HCT116 (cell line): ENCODE results near the gene ERCC6L. TPM values are rescaled to one million over a fixed set of nuclear protein-coding genes. Genes with fewer than 3 reads are reported as not detected.
A peak's percentile ranks its signal among the peaks of the same experiment; 100 is the strongest.

ENCODE experiments used
- ATAC-seq: fragments of 200-7000 bp; cut with Tn5 transposase; 2 replicates; pipeline ENCODE4 v1.9.1; 2020; ENCODE audit warnings: mild to moderate bottlenecking, moderate library complexity
- BruUV-seq: library from RNA; stranded (reverse); fragments of 400-500 nt; replicated peaks from 2 replicates; lab custom pipeline; 2021; lab: Mats Ljungman, UMichigan
- CTCF ChIA-PET: fragments of 300-600 bp; sonication (Branson Sonifier 250); formaldehyde crosslinking; loops from one replicate; lab custom pipeline; 2021; ENCODE audit warnings: antibody characterized with exemption; lab: Charles Lee
- POLR2A ChIA-PET: fragments of 300-600, 350-600 bp; sonication (Branson Sonifier 250); formaldehyde crosslinking; loops from one replicate; lab custom pipeline; 2021; ENCODE audit warnings: antibody characterized with exemption; lab: Charles Lee
- RAD21 ChIA-PET, 2 experiments: fragments of 300-600 bp; sonication (Branson Sonifier 250); formaldehyde crosslinking; loops; one replicate each; lab custom pipeline; 2023; ENCODE audit warnings: low total read pairs in 2 of 2; ENCODE audit not compliant: uncharacterized antibody in 2 of 2, unreplicated experiment in 2 of 2, low non-redundant PET in 1 of 2; lab: Charles Lee
- DNase-seq: peaks from one replicate; pipeline ENCODE4 v3.0.0-alpha.2; 2010; ENCODE audit warnings: low read depth, low spot score
- H2AFZ ChIP-seq: fragments of 200-600 bp; shearing (Covaris generic), sonication (generic); 2 replicates; pipeline ENCODE4 v1.6.1; 2017; ENCODE audit warnings: low read depth, mixed run types, mixed read lengths, antibody characterized with exemption, low read length; ENCODE audit not compliant: poor library complexity, severe bottlenecking
- H3K27ac ChIP-seq: 2 replicates; pipeline ENCODE4 v1.5.1; 2012; ENCODE audit warnings: low read depth, low read length
- H3K27me3 ChIP-seq: fragments of 200-600 bp; sonication (generic); 2 replicates; pipeline ENCODE4 v1.6.1; 2016; ENCODE audit warnings: mixed run types, low read length, mixed read lengths; ENCODE audit not compliant: insufficient read depth
- H3K36me3 ChIP-seq, 2 experiments: fragments of 200-500 bp in 1 of 2; fragments of 200-600 bp in 1 of 2; sonication (Bioruptor generic) in 1 of 2; sonication (generic) in 1 of 2; 2 replicates each; pipeline versions ENCODE4 v1.5.1 to v1.6.1; 2014 to 2016; ENCODE audit warnings: low read length in 2 of 2, inconsistent platforms in 1 of 2, mixed read lengths in 1 of 2, mixed run types in 1 of 2; ENCODE audit not compliant: insufficient read depth in 2 of 2, control insufficient read depth in 1 of 2
- H3K4me1 ChIP-seq, 2 experiments: fragments of 200-600 bp in 1 of 2; sonication (generic) in 1 of 2; 2 replicates each; pipeline versions ENCODE4 v1.5.1 to v1.6.1; 2012 to 2017; ENCODE audit warnings: low read length in 2 of 2, inconsistent platforms in 1 of 2, mild to moderate bottlenecking in 1 of 2, mixed read lengths in 1 of 2, mixed run types in 1 of 2, moderate library complexity in 1 of 2; ENCODE audit not compliant: insufficient read depth in 2 of 2, control insufficient read depth in 1 of 2
- H3K4me2 ChIP-seq: fragments of 200-600 bp; sonication (generic); 2 replicates; pipeline ENCODE4 v1.6.1; 2017; ENCODE audit warnings: mixed run types, low read length, mixed read lengths
- H3K4me3 ChIP-seq, 2 experiments: fragments of 200-600 bp in 1 of 2; sonication (generic) in 1 of 2; replicated peaks in 1 of 2; 2 replicates each; pipeline ENCODE4 v1.5.1; 2011 to 2016; ENCODE audit warnings: low read length in 2 of 2, control low read depth in 1 of 2, low read depth in 1 of 2, mild to moderate bottlenecking in 1 of 2, mixed read lengths in 1 of 2, mixed run types in 1 of 2
- H3K79me2 ChIP-seq: fragments of 200-600 bp; sonication (generic); 2 replicates; pipeline ENCODE4 v1.6.1; 2017; ENCODE audit warnings: mild to moderate bottlenecking, mixed run types, low read length, moderate library complexity, mixed read lengths; ENCODE audit not compliant: insufficient read depth
- H3K9ac ChIP-seq: fragments of 200-600 bp; sonication (generic); 2 replicates; pipeline ENCODE4 v1.6.1; 2016; ENCODE audit warnings: low read length, mixed read lengths
- H3K9me2 ChIP-seq: fragments of 200-600 bp; sonication (generic), shearing (Covaris generic); 2 replicates; pipeline ENCODE4 v1.6.1; 2017; ENCODE audit warnings: mixed run types, mild to moderate bottlenecking, moderate library complexity; ENCODE audit not compliant: insufficient read depth
- H3K9me3 ChIP-seq, 2 experiments: fragments of 200-500 bp in 1 of 2; fragments of 200-600 bp in 1 of 2; sonication (Bioruptor generic) in 1 of 2; sonication (generic) in 1 of 2; 2 replicates each; pipeline ENCODE4 v1.6.1; 2014 to 2017; ENCODE audit warnings: low read length in 2 of 2, mixed read lengths in 2 of 2, inconsistent platforms in 1 of 2, low read depth in 1 of 2, mild to moderate bottlenecking in 1 of 2, mixed run types in 1 of 2, moderate library complexity in 1 of 2; ENCODE audit not compliant: control insufficient read depth in 1 of 2, insufficient read depth in 1 of 2
- H4K20me1 ChIP-seq: fragments of 200-600 bp; sonication (generic), shearing (Covaris generic); 2 replicates; pipeline ENCODE4 v1.6.1; 2017; ENCODE audit warnings: mixed run types, mild to moderate bottlenecking, moderate library complexity; ENCODE audit not compliant: insufficient read depth
- CBX3 ChIP-seq: IDR thresholded peaks from 2 replicates; pipeline ENCODE4 v1.6.1; 2012; ENCODE audit warnings: low read depth
- CTCF ChIP-seq, 3 experiments: fragments of 200-600 bp in 1 of 3; sonication (generic) in 1 of 3; IDR thresholded peaks in 2 of 3; conservative IDR thresholded peaks in 1 of 3; 2 replicates each; pipeline ENCODE4 v1.5.1; 2012 to 2017; ENCODE audit warnings: low read depth in 2 of 3, low read length in 2 of 3, antibody characterized with exemption in 1 of 3, borderline replicate concordance in 1 of 3, control low read depth in 1 of 3, mild to moderate bottlenecking in 1 of 3, mixed read lengths in 1 of 3, mixed run types in 1 of 3, moderate library complexity in 1 of 3; ENCODE audit not compliant: insufficient read depth in 1 of 3
- EGR1 ChIP-seq: IDR thresholded peaks from 2 replicates; pipeline ENCODE4 v1.6.1; 2012; ENCODE audit warnings: low read depth
- ELF1 ChIP-seq: IDR thresholded peaks from 2 replicates; pipeline ENCODE4 v1.6.1; 2012; ENCODE audit warnings: low read depth, borderline replicate concordance
- EZH2phosphoT487 ChIP-seq: fragments of 200-600 bp; IDR thresholded peaks from 2 replicates; pipeline ENCODE4 v1.6.1; 2018; ENCODE audit warnings: antibody characterized with exemption, borderline replicate concordance
- JUND ChIP-seq: IDR thresholded peaks from 2 replicates; pipeline ENCODE4 v1.6.1; 2012
- POLR2A ChIP-seq: IDR thresholded peaks from 2 replicates; pipeline ENCODE4 v1.7.0; 2011; ENCODE audit warnings: borderline replicate concordance; ENCODE audit not compliant: insufficient read depth, insufficient read length; ENCODE audit errors: extremely low read depth
- RAD21 ChIP-seq: IDR thresholded peaks from 2 replicates; pipeline ENCODE4 v1.6.1; 2012; ENCODE audit warnings: low read depth, mild to moderate bottlenecking
- SP1 ChIP-seq: IDR thresholded peaks from 2 replicates; pipeline ENCODE4 v1.6.1; 2012; ENCODE audit warnings: low read depth
- SRF ChIP-seq: IDR thresholded peaks from 2 replicates; pipeline ENCODE4 v1.6.1; 2012; ENCODE audit warnings: low read depth
- TCF7L2 ChIP-seq: IDR thresholded peaks from 2 replicates; pipeline ENCODE4 v1.7.0; 2011; ENCODE audit warnings: borderline replicate concordance, inconsistent platforms; ENCODE audit not compliant: insufficient read depth, insufficient read length; ENCODE audit errors: extremely low read depth
- YY1 ChIP-seq: IDR thresholded peaks from 2 replicates; pipeline ENCODE4 v1.6.1; 2011; ENCODE audit warnings: low read length, low read depth, moderate library complexity, mild to moderate bottlenecking; ENCODE audit not compliant: insufficient replicate concordance; ENCODE audit errors: extremely low read depth
- ZFX ChIP-seq: fragments of 450-650 bp; IDR thresholded peaks from 2 replicates; pipeline ENCODE4 v1.6.1; 2017
- ZNF274 ChIP-seq: fragments of 200-500 bp; sonication (Bioruptor generic); IDR thresholded peaks from 2 replicates; pipeline ENCODE4 v1.6.1; 2014; ENCODE audit warnings: mild to moderate bottlenecking, low read depth, low read length, inconsistent platforms
- intact Hi-C: fragments of 100-400 bp; cut with micrococcal nuclease; formaldehyde crosslinking; loops from 2 replicates; pipeline ENCODE4 v1.10.0; 2022
- total RNA-seq: library from RNA; stranded (reverse); gene quantifications from one replicate; pipeline ENCODE4 v1.2.1, GENCODE V29; 2021; ENCODE audit not compliant: unreplicated experiment

Gene ERCC6L
- total RNA-seq, 1 experiment from 2014 or later = 12.5 TPM

GRCh38 chrX:72272868-72273267 is 34.0 kb upstream of the ERCC6L start (continued):
- TF ChIP-seq RAD21 (no peak), SRF (no peak), EZH2phosphoT487 (no peak), CBX3 (no peak)
- TF ChIP-seq, all 23 proteins: peak for 0

DNA sequence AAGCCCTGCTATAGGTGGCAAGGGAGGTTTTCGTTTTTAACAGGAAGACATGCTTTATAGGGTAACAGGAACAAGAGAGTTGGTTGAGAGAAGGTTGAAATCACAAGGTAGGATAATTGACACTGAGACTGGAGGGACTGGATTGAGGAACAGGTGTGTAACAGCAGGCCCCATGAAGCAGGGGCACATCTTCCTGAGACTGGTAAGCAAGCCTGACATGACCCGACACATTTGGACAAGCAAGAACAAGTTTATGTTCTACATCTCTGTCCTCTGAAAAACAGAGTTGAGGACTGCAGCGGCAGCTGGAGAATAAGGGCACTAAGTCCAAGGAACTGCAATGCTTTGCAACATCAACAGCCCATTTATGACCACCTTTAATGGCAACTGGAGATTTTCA is 33.0 kb upstream of the ERCC6L start:
- TF ChIP-seq JUND (no peak), EGR1 (no peak), TCF7L2 (no peak), CBX3 (no peak), CTCF (IDR thresholded peaks at IDR 0.05 in 2 of 3, conservative IDR thresholded peaks at IDR 0.05 in 1 of 3; ENCODE audit: borderline replicate concordance in 1 of 3, insufficient read depth in 1 of 3, low read depth in 2 of 3, low read length in 2 of 3) (no peak), SP1 (no peak), ZFX (no peak), POLR2A (no peak), ZNF274 (no peak), ELF1 (no peak), YY1 (no peak), EZH2phosphoT487 (no peak)
- TF ChIP-seq, all 23 proteins: peak for 0
- intact Hi-C loops = no loop called here
- H3K4me2 ChIP-seq = no peak overlapping the region
- peaks cover 0 to 62% of the 10 kb centered on the region in 2 experiments; a peak in 3 of 4 replicates for H3K4me1 ChIP-seq
- H3K9me3 ChIP-seq = no peaks in the 10 kb centered on the region
- ChIA-PET CTCF (no interaction called here), RAD21 (no interaction called here), POLR2A (no interaction called here)
- H3K27me3 ChIP-seq = no peaks in the 10 kb centered on the region
- H3K9me2 ChIP-seq = no peaks in the 10 kb centered on the region
- H2AFZ ChIP-seq = no peak overlapping the region
- 0 out of 2 replicates have a peak overlapping the region, but pooled peaks have one; percentile 20 for H3K27ac ChIP-seq
- H3K79me2 ChIP-seq = peaks cover 53% of the 10 kb centered on the region
- no TSS peak for BruUV-seq
- H3K4me3 ChIP-seq = no peak overlapping the region
- H3K9ac ChIP-seq = no peak overlapping the region
- DNase-seq (no peak), ATAC-seq (no peak)
- peaks cover 18% of the 10 kb centered on the region; the same call in 1 of the 2 replicates for H4K20me1 ChIP-seq
- peaks cover 24 to 50% of the 10 kb centered on the region in 2 experiments for H3K36me3 ChIP-seq
